ENCODE measurements around the gene MGP. TPM values are rescaled to one million over a fixed set of nuclear protein-coding genes. Genes with fewer than 3 reads are reported as not detected.

The MGP gene
- total RNA-seq, result 81.2 and 251 TPM in 2 replicates

GRCh38 chr12:14885718-14886221, at the start of gene MGP:
Gene MGP (minus strand): TSS chr12:14885854. CDS start chr12:14885791, 63 bp downstream.

GRCh38 chr12:14843425-14843887, 42.2 kb downstream of the MGP start, which contains the start of gene ART4:
Gene ART4 (minus strand): TSS chr12:14843526. CDS start chr12:14843113, 413 bp downstream.

Other genes with a start within 250 kb of the MGP start
- gene GUCY2C, start 189.3 kb downstream of the MGP start, total RNA-seq, result not detected in 2 replicates
- 21.6 TPM in 2 replicates for gene WBP11, start 82.4 kb downstream of the MGP start, total RNA-seq
- gene C12orf60, start 82.2 kb downstream of the MGP start, total RNA-seq, result 0.59 and 0.72 TPM in 2 replicates
- 0.96 and 1.2 TPM in 2 replicates for gene SMCO3, start 71.7 kb downstream of the MGP start, total RNA-seq
- gene ART4, start 42.3 kb downstream of the MGP start, total RNA-seq, result 6.1 and 8.3 TPM in 2 replicates
- not detected in 2 replicates for gene ERP27, start 52.7 kb upstream of the MGP start, total RNA-seq
- 11.4 and 14.0 TPM in 2 replicates for gene ARHGDIB, start 75.7 kb upstream of the MGP start, total RNA-seq
- not detected in 2 replicates for gene PDE6H, start 87.2 kb upstream of the MGP start, total RNA-seq